ENCODE results near the gene ASAP2. TPM values are rescaled to one million over a fixed set of nuclear protein-coding genes. Genes with fewer than 3 reads are reported as not detected.

The ASAP2 gene
- total and polyA plus RNA-seq, 2 donors (not counting 1 experiment from before 2014, with no cell fraction given) = 0.04 TPM; not detected in 1

GRCh38 chr2:9307535-9307934, 100.9 kb downstream of the ASAP2 start:
- no peak for ATAC-seq (ENCODE audit: low read depth)
- Mint-ChIP-seq H3K27me3 (peaks cover 7% of the 10 kb centered on the region), H3K4me1 (no peaks in the 10 kb centered on the region), H3K9me3 (ENCODE audit: insufficient read depth) (no peaks in the 10 kb centered on the region), H3K27ac (no peak overlapping the region), H3K4me3 (no peak overlapping the region)
- Histone ChIP-seq H3K27me3 (replicated peaks in 1 of 4; ENCODE audit: control extremely low read depth in 1 of 4, control insufficient read depth in 3 of 4, insufficient read depth in 4 of 4, low read length in 3 of 4) (no peaks in the 10 kb centered on the region), H3K9ac (ENCODE audit: low read length) (no peak overlapping the region), H4K20me1 (ENCODE audit: control insufficient read depth, insufficient read depth, low read length, poor library complexity, severe bottlenecking) (no peaks in the 10 kb centered on the region), H3K9me3 (ENCODE audit: control extremely low read depth in 1 of 3, control insufficient read depth in 2 of 3, insufficient read depth in 1 of 3, low read length in 2 of 3) (no peaks in the 10 kb centered on the region), H3K27ac (ENCODE audit: low read length in 2 of 2) (no peak overlapping the region), H3K4me2 (replicated peaks; ENCODE audit: low read depth, low read length, poor library complexity, severe bottlenecking) (no peak overlapping the region), H3K4me1 (ENCODE audit: control insufficient read depth in 2 of 2, insufficient read depth in 2 of 2, low read length in 2 of 2) (no peaks in the 10 kb centered on the region), H3K36me3 (replicated peaks in 1 of 2; ENCODE audit: control extremely low read depth in 1 of 2, control insufficient read depth in 1 of 2, extremely low read depth in 1 of 2, insufficient read depth in 2 of 2, low read length in 1 of 2) (no peaks in the 10 kb centered on the region), H3K4me3 (ENCODE audit: control extremely low read depth in 1 of 5, extremely low read depth in 1 of 5, insufficient read depth in 1 of 5, low read depth in 2 of 5, low read length in 4 of 5) (no peak overlapping the region), H2AFZ (ENCODE audit: insufficient read depth, low read depth, low read length, poor library complexity, severe bottlenecking) (no peak overlapping the region), H3K79me2 (ENCODE audit: control insufficient read depth, insufficient read depth, low read length) (no peaks in the 10 kb centered on the region)
- intact Hi-C loops (cut with micrococcal nuclease) = no loop called here
- POLR2A ChIA-PET = no interaction called here
- DNase-seq = no peak
- TF ChIP-seq CTCF (IDR thresholded peaks at IDR 0.05) (no peak), EZH2 (IDR thresholded peaks at IDR 0.05; ENCODE audit: borderline replicate concordance, insufficient read depth, low read depth, low read length, poor library complexity, severe bottlenecking) (no peak)
- 100% methylated on average over 3 of the region's 7 CpGs for WGBS (ENCODE audit: insufficient coverage)
- CTCF ChIA-PET = no interaction called here

- H2AFZ ChIP-seq (ENCODE audit: insufficient read depth, low read depth, low read length, poor library complexity, severe bottlenecking) = no peak overlapping the region
- no peaks in the 10 kb centered on the region for H3K4me1 ChIP-seq (ENCODE audit: control insufficient read depth in 2 of 2, insufficient read depth in 2 of 2, low read length in 2 of 2)
- Mint-ChIP-seq H3K27me3 (peaks cover 4% of the 10 kb centered on the region), H3K4me3 (no peak overlapping the region), H3K4me1 (no peaks in the 10 kb centered on the region), H3K9me3 (ENCODE audit: insufficient read depth) (no peaks in the 10 kb centered on the region), H3K27ac (no peak overlapping the region)
- H3K9me3 ChIP-seq (ENCODE audit: control extremely low read depth in 1 of 3, control insufficient read depth in 2 of 3, insufficient read depth in 1 of 3, low read length in 2 of 3) = no peaks in the 10 kb centered on the region
- no peak overlapping the region for H3K4me3 ChIP-seq (ENCODE audit: control extremely low read depth in 1 of 5, extremely low read depth in 1 of 5, insufficient read depth in 1 of 5, low read depth in 2 of 5, low read length in 4 of 5)
- TF ChIP-seq CTCF (IDR thresholded peaks at IDR 0.05) (no peak), EZH2 (IDR thresholded peaks at IDR 0.05; ENCODE audit: borderline replicate concordance, insufficient read depth, low read depth, low read length, poor library complexity, severe bottlenecking) (no peak)
- CTCF ChIA-PET = no interaction called here
- intact Hi-C loops (cut with micrococcal nuclease) = no loop called here
- no peaks in the 10 kb centered on the region for H3K36me3 ChIP-seq (replicated peaks in 1 of 2; ENCODE audit: control extremely low read depth in 1 of 2, control insufficient read depth in 1 of 2, extremely low read depth in 1 of 2, insufficient read depth in 2 of 2, low read length in 1 of 2)
- H3K27ac ChIP-seq (ENCODE audit: low read length in 2 of 2) = no peak overlapping the region
- no peaks in the 10 kb centered on the region for H3K27me3 ChIP-seq (replicated peaks in 1 of 4; ENCODE audit: control extremely low read depth in 1 of 4, control insufficient read depth in 3 of 4, insufficient read depth in 4 of 4, low read length in 3 of 4)
- H3K4me2 ChIP-seq (replicated peaks; ENCODE audit: low read depth, low read length, poor library complexity, severe bottlenecking) = no peak overlapping the region
- no peaks in the 10 kb centered on the region for H4K20me1 ChIP-seq (ENCODE audit: control insufficient read depth, insufficient read depth, low read length, poor library complexity, severe bottlenecking)
- no peak overlapping the region for H3K9ac ChIP-seq (ENCODE audit: low read length)
- DNase-seq = no peak
- POLR2A ChIA-PET = no interaction called here
- 91% methylated on average over 13 of the region's 14 CpGs for WGBS (ENCODE audit: insufficient coverage)
- H3K79me2 ChIP-seq (ENCODE audit: control insufficient read depth, insufficient read depth, low read length) = no peaks in the 10 kb centered on the region
- no peak for ATAC-seq (ENCODE audit: low read depth)
Observed at GRCh38 chr2:9308186-9308955, 101.8 kb downstream of the ASAP2 start.
